ENCODE data around the gene HSPA12B.

The HSPA12B gene

GRCh38 chr20:3701061-3701998 lies 31.2 kb upstream of the HSPA12B start:
- no peak for DNase-seq (ENCODE audit: low read depth)
- TF ChIP-seq MYC (IDR thresholded peaks at IDR 0.05; ENCODE audit: low read depth, low read length) (no peak), MAX (IDR thresholded peaks at IDR 0.05; ENCODE audit: low read depth, low read length) (no peak), POLR2A (IDR thresholded peaks at IDR 0.05; ENCODE audit: extremely low read depth, insufficient read length) (no peak), CTCF (IDR thresholded peaks at IDR 0.05; ENCODE audit: low read depth, low read length) (no peak)
- no peak overlapping the region for H3K4me3 ChIP-seq (ENCODE audit: low read depth, low read length)

- TF ChIP-seq MAX (IDR thresholded peaks at IDR 0.05; ENCODE audit: low read depth, low read length): no peak
- no peak for TF ChIP-seq MYC (IDR thresholded peaks at IDR 0.05; ENCODE audit: low read depth, low read length)
- TF ChIP-seq POLR2A (IDR thresholded peaks at IDR 0.05; ENCODE audit: extremely low read depth, insufficient read length): no peak
- no peak for TF ChIP-seq CTCF (IDR thresholded peaks at IDR 0.05; ENCODE audit: low read depth, low read length)
- H3K4me3 ChIP-seq (ENCODE audit: low read depth, low read length): no peak overlapping the region
- no peak for DNase-seq (ENCODE audit: low read depth)
Measured at GRCh38 chr20:3702611-3703391, 29.7 kb upstream of the HSPA12B start.

- no peak for DNase-seq (ENCODE audit: low read depth)
- TF ChIP-seq MAX (IDR thresholded peaks at IDR 0.05; ENCODE audit: low read depth, low read length): no peak
- no peak for TF ChIP-seq CTCF (IDR thresholded peaks at IDR 0.05; ENCODE audit: low read depth, low read length)
- TF ChIP-seq POLR2A (IDR thresholded peaks at IDR 0.05; ENCODE audit: extremely low read depth, insufficient read length): no peak
- no peak for TF ChIP-seq MYC (IDR thresholded peaks at IDR 0.05; ENCODE audit: low read depth, low read length)
- no peak overlapping the region for H3K4me3 ChIP-seq (ENCODE audit: low read depth, low read length)
Measured at GRCh38 chr20:3704087-3704486, 28.4 kb upstream of the HSPA12B start.

- no peak for TF ChIP-seq POLR2A (IDR thresholded peaks at IDR 0.05; ENCODE audit: extremely low read depth, insufficient read length)
- no peak for TF ChIP-seq MAX (IDR thresholded peaks at IDR 0.05; ENCODE audit: low read depth, low read length)
- no peak for TF ChIP-seq CTCF (IDR thresholded peaks at IDR 0.05; ENCODE audit: low read depth, low read length)
- no peak for TF ChIP-seq MYC (IDR thresholded peaks at IDR 0.05; ENCODE audit: low read depth, low read length)
- no peak overlapping the region for H3K4me3 ChIP-seq (ENCODE audit: low read depth, low read length)
- no peak for DNase-seq (ENCODE audit: low read depth)
Measured at GRCh38 chr20:3705491-3705969, 27.0 kb upstream of the HSPA12B start.

- no peak for DNase-seq (ENCODE audit: low read depth)
- no peak for TF ChIP-seq CTCF (IDR thresholded peaks at IDR 0.05; ENCODE audit: low read depth, low read length)
- TF ChIP-seq MAX (IDR thresholded peaks at IDR 0.05; ENCODE audit: low read depth, low read length): no peak
- H3K4me3 ChIP-seq (ENCODE audit: low read depth, low read length): no peak overlapping the region
Measured at GRCh38 chr20:3705970-3706739, 26.3 kb upstream of the HSPA12B start.

All from NB4 (cell line).